Gastroesophageal sphincter (tissue), 3 donors: ENCODE results near the gene PRKCZ.

ENCODE experiments used
- CTCF ChIP-seq, 4 experiments: fragments of 200-600 bp in 2 of 4; fragments of 450-650 bp in 2 of 4; sonication (generic) in 1 of 4; IDR thresholded peaks; one replicate each; pipeline ENCODE4 v1.5.1; 2017 to 2019; ENCODE audit warnings: antibody characterized with exemption in 4 of 4, mild to moderate bottlenecking in 2 of 4, moderate library complexity in 2 of 4
- EP300 ChIP-seq: sonication (generic); formaldehyde crosslinking; IDR thresholded peaks from one replicate; pipeline ENCODE4 v1.6.1; 2017; ENCODE audit warnings: antibody characterized with exemption, mild to moderate bottlenecking

GRCh38 chr1:2106659-2107405, 56.6 kb downstream of the PRKCZ start:
- TF ChIP-seq CTCF (IDR thresholded peaks at IDR 0.05) (no peak), EP300 (no peak)
